SW480 (cell line): Measurements from ENCODE around the gene MAGI2.

Source experiments
- DNase-seq: peaks from one replicate; pipeline ENCODE4 v3.0.0-alpha.2; 2016; ENCODE audit warnings: low spot score

Gene MAGI2

DNA sequence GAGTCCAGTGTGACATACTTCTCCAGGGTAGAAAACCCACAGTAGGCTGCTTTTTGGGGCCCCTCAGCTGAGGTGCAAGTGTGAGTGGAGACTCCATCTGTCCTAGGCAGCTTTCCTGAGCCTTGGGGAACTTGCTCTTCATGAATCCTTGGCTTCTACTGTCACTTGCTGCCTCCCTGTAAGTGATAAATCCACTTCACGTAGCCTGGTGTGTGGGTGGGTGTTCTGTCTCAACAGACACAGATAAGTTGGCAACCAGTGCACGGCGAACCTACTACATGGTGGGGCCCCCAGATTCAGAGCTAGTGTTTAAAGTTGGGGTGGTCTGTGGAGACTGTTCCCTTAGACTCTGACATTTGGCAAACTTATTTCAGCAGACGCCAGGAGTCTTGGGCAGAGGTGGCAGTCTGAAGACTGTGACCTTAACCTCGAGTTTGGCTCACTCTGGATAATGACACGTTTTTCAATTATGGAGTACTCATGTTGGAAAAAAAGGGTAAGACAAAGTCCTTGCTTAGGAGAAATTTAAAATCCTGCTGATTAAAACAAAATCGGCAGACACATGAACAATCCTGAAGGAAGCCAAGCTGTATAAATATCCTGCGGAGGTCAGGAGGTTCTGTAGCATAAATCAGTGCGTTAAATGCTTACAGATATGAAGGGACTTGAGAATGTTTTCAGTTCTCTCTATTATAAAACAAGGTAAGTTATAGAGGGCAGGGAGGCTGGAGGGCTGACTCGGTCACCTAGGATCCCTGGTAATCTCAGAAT, 1278.0 kb downstream of the MAGI2 start:
- DNase-seq, result no peak

DNA sequence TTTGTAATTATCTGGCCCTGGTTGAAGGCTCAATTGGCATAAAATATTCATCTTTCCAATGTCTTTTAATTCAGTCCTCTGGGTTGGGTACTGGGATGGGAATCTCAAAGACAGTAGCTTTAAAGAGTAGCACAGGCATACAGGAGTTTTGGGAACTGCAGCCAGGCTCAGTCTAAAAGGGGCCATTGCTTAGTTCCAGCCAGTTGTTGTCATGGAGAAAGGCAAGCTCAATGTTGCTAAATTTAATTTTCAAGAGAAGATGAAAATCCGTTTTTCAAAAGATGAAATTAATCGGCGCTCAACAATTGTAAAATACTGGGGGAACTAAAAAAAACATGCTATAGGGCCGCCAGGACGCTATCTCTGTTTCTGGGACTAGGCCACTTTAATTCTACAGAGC, 1279.8 kb downstream of the MAGI2 start:
- no peak for DNase-seq

DNA sequence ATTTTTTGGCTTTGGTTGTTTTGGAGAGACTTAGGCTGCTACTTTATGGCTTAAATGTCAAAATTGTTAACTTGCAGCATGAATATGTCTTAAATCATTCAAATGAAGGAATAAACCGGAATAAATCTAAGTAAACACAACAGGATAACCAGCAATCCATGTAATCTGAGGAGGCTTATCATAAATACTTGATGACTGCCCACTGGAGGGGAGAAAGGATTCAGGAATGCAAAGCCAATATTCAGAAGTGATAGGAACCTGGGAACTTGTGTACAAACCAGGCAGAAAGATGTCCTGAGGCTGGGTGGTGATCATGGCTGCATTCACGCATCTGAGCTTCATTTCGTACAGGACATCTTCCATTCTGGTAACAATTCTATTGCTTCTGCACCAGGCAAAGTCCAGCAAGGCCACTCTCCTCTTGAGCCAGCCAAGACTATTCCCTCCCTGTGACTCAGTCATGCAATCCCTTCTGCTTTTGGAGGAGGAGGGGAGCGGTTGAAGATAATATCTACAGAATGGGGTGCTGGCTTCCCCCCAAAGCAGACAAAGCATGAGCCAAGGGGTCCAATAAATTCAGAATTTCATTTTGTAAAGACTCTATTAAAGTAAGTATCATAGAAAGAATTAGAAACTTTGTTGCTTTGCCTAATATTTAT, 1280.4 kb downstream of the MAGI2 start:
- DNase-seq, result no peak

DNA sequence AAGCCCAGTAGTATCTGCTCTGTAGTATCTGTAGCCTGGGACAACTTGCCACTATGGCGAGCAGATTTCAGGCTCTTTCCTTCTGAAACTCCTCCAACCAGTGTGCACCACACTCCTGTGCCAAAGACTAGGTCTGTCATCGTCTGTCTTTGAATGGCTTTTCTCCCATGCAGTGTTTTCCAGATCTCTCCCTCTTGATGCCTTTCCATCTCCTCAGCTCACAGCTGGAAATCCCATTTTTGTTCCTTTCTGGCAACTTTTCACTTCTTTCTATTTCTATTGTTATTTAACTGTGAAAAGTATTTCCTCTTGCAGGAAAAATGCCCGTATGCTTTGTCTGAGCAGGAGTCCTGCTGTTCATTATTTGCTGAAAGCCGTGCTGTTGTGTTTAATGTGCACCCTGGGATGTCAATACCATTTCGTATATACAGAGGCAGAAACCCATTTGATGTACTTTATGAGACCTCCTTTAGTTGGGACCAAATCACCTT, 1281.2 kb downstream of the MAGI2 start:
- DNase-seq, result no peak

DNA sequence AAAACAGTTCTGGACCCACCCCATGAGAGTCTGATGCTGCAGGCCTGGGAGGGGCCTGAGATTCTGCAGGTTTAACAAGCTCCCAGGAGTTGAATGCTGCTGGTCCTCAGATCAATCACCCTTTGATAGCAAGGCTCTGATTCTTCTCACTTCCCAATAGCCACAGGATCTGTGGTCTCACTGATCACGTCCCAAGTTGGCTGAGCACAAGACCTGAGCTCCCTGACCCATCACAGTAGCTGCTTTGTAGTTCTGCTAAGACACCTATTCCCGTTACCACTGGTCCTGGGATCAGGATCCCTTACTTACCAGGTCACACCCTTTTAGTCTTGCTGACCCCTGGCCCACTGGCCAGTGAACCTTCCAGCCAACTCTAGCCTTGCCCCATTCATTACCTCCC, 1282.1 kb downstream of the MAGI2 start:
- no peak for DNase-seq

DNA sequence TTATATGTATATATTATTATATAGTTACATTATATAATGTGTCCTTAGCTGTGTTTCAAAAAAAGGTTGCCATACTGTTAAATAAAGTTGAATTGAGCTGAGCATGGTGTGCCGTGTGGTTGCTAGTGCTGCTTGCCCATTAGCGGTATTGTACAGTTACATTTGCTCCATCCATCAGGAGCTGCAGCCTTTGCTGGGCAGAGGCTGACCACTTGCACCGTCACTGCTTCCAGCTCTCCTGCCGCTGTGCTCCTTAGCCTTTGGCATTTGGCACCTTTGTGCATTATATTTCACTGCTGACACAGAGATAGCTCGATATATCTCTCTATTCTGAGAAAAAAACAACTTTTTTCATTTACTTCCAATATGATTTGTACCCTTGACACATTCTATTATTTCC, 1282.7 kb downstream of the MAGI2 start:
- DNase-seq, result no peak

DNA sequence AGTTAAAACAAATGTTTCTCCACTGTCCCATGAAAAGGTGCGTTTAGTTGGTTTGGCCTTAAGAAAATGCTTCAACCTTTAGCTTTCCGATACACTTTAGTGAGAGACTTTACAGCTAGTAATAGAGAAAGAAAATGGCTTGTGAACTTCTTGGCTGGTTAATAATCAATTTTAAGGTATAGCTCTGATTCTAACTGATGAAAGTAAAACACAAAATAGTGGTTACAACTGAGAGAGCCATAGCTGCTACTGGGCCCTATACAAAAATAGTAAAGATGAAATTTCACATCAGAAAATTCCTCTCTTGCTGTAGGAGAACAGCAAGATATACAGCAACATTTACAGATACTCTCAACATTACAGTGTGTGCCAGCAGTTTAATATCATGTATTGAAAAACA, 1283.5 kb downstream of the MAGI2 start:
- DNase-seq, result no peak

DNA sequence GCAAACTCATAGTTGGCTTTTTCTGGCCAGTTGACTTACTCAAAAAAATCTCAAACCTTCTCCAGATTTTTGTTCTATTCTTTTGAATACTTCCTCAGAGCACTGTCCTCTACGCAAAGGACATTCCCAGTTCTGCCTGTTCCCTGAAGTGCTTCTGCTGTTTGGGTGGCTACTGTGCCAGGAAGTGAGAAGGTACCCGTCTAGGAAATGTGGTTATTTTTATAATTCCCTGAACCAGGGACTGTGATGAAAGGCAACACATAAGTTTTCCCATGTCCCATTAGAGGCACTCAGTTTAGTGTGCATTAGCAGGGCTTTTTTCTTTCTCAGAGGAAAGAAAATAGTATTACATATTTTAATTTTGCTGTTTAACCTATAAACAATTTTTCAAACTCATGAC, 1284.6 kb downstream of the MAGI2 start:
- no peak for DNase-seq

DNA sequence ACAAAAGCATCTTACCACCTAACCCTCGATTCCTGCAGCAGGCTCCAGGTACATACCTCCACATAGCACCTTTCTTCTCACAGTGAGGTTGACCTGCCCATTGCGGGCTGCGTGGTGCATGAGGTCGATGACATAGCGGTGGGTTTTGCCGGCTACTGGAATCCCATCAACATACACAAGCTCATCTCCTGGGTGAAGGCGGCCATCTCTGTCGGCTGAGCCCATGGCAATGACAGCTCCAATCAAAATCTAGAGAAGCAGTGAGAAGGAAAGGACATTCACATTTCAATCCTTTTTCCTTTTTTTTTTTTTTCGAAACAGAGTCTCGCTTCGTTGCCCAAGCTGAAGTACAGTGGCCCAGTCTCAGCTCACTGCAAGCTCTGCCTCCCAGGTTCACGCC, 1285.6 kb downstream of the MAGI2 start:
- DNase-seq, result no peak

DNA sequence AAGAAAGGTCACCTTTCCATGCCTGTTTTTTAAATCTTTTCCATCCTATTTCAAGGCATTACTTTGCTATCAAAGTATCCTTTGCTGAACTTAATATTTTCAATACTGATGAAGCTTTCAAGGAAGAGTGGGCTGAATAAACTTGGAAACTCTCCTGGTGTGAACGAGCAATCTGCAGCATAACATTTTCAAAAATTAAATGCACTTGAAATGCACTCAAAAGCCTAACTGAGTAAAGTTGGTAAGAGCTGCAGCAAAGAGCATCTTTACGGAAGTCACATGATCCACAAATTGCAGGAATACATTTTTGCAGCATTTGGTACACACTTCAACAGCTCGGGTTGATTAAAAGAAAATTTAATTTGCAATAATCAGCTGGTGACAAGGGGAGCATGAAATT, 1287.6 kb downstream of the MAGI2 start:
- DNase-seq, result no peak

DNA sequence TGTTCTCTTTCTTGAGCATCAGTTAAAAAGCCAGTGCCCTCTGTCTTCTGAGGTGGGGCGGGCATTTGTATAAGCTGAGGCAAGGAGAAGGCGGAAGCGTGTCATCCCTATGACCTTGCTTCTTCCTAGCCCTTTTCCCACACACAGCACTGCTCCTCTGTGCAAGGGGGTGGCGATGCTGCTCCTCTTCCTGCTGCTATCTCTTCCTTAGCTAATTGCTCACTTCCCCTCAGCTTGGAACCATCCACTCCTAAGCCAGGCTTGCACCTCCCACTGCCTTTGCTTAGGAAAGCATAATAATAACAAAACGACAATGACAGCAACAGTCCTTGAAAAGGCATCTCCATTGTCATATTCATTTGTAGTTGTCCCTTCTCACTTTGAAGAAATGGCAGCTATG, 1288.0 kb downstream of the MAGI2 start:
- DNase-seq, result no peak

DNA sequence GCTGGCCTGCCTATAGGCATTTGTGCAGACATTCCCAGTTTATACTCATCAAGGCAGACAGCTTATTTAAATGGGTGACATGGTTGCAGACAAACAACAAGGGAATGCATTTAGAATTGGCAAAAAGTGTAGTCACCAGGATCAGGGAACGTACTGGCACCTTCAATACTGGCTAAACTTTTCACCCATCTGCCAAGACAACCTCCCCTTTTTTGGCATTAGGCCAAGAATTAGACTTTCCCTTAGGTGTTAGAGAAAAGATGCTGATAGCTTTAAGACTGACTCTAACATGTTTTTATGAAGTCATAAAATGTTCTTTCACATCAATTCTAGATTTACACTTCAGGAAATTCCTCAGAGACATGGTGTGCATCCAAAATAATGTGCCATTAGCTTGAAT, 1289.0 kb downstream of the MAGI2 start:
- DNase-seq, result no peak

DNA sequence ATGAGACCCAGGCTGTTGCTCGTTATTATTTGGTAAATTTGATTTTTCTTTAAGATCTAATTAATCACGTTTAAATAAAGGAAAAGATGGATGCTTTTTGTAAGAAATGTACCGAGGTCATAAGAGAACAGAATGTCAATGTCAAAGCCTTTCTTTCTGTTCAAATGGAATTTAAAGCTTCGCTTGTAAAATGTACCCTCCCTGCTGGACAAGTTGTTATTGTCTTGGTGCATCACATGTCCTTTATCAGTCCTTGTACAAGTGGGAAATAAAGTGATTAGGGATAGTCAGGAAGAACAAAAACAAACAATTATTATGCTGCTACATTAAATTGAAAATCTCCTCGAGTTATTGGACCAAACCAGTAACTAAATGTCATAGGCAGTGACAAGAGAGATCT, 1291.7 kb downstream of the MAGI2 start:
- no peak for DNase-seq

DNA sequence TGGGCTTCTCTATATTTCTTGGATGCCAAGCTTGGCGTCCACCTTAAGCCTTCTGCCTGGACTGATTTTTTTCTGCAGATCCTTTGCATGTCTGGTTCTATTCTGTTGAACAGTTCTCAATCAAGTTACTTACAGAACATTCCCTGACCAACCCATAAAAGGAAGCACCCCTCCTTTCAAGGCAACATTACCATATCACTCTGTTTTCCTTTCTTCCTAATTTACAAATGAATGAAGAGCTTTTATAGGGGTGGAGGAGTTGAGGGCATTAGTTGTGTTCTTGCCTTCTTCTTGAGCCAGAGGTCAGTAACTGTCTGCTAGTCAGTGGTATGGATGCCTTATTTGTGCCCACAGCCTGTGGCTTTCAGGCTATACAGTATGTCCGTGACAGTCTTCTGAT, 1293.9 kb downstream of the MAGI2 start:
- DNase-seq, result no peak

DNA sequence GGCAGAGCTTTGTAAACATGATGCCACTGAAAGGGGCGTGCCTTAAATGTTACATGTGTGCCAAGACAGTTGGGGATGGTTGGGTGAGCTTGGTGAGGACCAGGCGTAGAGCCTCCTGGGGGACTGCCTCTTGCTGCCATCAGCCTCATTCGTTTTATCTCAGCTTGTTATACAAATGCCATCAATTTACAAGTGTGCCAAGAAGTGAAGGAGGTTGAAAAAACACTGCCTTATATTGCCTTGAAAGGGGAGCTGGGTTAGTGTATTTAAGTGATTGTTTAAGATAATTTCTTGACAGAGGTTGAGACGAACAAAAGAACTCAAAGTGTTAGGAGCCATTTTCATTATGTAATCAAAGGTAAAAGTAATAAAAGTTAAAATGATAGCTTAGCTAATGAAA, 1300.2 kb downstream of the MAGI2 start:
- no peak for DNase-seq

DNA sequence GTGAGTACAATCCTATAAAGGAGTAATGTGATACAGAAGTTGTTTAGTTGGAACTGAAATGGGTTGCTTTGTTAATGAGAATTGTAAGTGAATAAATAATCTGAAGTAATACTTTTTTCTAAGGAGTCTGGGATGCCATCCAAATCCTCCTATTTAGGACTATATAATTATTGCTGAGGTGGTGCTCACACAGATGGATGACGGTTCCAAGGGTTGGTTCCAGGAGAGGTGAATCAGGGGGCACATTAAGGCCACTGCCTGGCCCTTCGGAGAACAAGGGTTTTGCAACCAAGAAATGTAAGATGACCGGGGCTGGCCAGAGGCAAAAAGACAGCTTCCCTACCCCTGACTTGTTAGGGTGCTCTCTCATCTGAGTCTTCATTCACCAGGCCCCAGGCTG, 1302.2 kb downstream of the MAGI2 start:
- no peak for DNase-seq

DNA sequence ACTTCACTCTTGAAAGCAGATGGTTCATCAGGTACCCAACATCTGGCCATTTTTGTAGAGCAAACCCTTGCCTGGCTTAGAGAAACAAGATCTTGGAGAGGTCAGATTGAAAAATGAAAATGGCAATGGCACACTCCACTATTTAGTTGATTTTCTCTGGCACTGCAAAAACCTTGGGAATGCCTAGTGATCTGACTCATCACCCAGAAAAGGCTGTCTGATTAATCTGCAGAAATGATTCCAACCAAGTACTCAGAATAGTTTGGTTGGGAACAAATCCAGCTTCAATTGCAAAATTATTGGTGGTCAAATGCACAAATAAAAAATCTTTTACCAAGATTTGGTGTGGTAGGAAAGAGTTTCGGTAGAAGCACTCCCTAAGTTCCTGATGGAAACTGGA, 1303.7 kb downstream of the MAGI2 start:
- no peak for DNase-seq

DNA sequence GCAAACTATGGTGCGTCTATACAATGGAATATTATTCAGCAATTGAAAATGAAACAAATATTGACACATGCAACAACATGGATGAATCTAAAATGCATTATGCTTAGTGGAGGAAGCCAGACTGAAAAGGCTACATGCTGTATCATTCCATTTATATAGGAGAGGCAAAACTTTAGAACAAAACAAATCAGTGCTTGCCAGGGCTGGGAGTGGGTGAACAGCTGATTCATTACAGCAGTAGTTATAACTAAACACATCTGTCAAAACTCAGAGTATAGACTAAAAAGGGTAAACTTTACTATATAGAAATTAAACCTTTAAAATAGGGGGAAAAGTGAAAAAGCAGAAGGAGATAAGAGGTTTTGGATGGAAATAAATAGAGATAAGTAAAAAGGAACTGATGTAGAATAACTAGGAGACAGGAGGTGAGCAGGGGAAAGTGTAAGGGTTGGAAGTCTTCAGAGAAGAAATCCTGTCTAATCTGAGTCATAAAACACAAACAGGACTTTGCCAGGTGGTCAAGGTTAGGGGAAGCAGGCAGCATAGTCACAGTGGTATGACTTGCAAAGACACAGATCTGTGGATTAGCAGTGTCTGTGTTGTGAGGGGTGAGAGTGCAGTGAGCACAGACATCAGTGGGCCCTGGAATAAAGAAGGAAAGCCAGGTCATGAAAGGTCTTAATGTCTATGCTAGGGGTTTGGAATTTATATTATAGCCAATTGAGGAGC, 1305.1 kb downstream of the MAGI2 start:
- DNase-seq, result no peak

DNA sequence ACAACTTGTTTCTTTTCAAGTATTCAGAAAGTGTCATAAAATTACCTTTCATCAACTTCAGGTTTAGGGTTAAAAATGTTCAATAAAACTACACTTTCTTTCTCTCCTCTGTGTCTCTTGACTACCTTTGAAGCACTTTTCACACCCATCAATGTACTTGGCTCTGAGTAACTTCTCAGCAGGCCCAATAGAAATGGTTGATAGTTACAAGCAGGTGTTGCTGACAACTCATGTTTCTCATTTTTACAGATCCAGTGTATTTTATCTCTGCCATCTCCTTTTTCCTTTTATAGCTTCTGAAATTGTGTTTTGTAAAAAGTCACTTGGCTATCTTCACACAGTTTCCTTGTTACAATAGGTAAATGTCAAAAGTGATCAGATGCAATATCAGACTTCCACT, 1306.9 kb downstream of the MAGI2 start:
- DNase-seq, result no peak

DNA sequence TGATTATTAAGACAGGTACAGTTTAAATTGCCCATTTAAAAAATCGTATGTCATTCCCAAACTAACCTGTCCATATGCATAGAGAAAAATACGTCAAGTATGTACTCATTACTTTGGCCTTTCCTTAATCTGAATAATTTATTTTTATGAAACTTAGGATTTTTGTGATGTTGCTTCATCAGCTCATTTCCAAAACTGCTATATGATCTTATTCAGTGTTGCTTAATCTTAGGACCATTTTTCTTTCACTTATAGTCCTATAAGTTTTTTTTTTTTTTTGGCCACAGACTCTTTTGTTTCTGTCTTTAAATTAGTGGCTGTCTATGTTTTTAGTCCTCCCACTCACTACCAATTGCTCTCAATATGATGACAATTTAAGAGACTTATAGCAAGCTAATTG, 1309.8 kb downstream of the MAGI2 start:
- DNase-seq, result no peak

DNA sequence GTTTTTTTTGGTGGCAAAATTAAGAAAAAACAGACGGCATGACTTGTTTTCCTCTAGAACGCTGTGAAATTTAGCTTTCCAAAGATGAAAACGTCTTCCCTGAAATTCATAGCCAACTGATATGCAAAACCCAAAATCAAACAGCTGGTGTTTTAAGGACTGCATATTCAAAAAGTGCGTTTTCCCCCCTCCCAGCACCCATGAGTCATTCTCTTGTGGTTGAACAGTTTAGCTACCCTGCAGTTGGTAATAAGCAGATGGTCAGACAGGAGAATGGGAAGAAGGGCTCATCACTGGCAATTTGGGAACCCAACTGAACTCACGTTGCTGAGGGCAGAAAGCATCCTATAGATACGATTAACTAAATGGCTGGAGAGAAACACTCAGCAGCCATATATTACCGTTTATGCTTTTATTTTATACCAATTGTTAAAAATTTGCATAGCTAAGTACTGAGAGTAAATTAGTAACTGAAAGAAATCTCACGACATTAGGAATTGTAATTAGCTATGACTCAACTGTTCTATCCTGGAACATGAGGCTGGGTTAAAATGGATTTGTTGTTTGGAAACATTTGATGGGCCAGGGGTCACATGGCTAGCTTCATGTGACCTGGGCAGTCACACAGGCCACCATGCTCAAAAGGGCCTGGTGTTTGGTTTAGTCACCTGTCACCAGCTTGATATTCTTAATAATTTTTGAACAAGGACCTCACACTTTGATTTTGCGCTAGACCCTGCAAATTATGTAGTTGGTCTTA, 1311.8 kb downstream of the MAGI2 start:
- DNase-seq, result peak; percentile 65

DNA sequence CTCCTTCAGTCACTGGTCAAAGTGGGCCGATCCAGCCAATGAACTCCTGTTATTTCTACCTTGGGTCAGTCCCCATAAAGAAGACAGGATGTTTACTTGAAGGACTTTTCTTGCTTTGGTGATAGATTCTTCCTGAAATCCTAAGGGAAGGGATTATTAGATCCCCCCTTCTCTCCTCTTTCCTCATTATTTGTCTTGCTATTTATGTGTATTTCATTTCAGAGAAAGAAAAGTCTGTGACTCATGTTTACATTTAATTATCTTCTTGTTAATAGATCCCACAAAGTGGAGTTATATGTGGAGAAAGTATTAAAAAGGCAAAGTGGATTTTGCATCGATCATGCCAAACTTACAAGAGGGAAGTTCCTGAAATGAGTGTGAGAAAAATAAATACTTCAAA, 1313.4 kb downstream of the MAGI2 start:
- DNase-seq, result no peak
